HG03108 (cell line): Measurements from ENCODE around the gene UBE2L5.
"Not testable (repeated sequence)": the region's sequence is repeated elsewhere in the genome, so short reads cannot be mapped to it uniquely, and the experiment has no call there.

Source experiments
- ATAC-seq: cut with Tn5 transposase; IDR thresholded peaks from one replicate; pipeline ENCODE4 v1.9.1; 2021; ENCODE audit warnings: moderate library complexity; ENCODE audit not compliant: unreplicated experiment

UBE2L5 gene

DNA sequence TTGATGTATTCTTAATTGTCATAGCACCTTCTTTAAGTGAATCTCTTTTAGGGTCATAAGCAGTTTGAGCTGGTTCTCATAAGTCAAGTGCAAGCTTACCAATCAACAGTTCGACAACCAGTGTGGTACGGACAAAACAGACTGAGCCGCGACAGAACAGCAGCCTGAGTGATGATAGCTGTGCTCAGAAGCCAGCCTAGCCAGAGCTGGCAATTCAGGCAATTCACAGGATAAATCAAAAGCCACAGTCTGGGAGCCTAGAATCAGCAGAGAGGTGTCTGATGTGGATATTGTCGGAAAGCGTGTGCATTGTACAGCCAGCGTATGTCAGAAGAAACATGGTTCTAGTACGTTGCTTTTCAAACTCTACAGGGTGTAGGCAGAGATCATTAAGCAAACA is 14.9 kb downstream of the UBE2L5 start:
- no peak for ATAC-seq

DNA sequence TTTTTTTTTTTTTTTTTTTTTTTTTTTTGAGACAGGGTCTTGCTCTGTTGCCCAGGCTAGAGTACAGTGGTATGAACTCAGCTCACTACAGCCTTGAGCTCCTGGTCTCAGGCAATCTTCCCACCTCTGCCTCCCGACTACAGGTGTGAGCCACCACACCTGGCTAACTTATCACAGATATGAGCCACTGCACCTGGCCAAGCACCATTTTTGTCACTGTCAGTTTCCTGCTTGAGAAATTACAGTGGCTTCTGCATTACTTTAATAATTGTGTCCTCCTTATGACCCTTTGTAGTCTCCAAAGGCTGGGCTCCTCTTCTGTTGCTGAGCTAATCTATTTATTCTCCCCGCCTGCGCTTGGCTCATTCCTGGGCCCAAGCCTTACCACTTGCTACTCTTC is 16.0 kb downstream of the UBE2L5 start:
- no peak for ATAC-seq

DNA sequence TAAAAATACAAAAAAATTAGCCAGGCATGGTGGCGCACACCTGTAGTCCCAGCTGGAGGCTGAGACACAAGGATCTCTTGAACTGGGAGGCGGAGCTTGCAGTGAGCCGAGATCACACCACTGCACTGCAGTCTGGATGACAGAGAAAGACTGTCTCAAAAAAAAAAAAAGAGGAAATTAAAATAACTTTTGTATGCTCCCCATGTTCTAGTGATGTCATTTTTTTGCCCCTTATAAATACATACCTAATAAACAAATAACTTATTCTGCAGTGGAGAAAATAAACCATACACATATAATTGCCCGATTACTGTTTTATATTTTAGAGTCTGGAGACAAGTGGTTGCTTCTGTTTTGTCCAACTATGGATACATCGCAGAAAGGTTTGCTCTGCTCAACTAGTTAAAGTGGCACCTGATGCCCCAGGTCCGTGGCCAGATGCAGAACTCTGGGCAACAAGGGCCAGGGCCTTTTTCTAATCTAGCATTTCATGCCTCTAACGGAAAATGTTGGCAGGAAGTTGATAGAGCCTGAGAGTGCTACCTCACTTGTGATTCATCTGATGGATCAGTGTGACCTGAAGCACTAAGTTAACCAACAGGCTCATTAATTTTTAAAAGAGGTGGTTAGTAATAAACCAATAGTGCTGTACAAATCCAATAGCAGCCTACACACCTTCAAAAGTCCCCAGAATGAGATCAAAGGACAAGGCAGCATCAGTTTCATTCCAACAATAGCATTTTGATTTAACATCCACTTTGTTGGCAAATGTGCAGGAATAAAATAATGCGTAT is 18.8 kb downstream of the UBE2L5 start:
- no peak for ATAC-seq

DNA sequence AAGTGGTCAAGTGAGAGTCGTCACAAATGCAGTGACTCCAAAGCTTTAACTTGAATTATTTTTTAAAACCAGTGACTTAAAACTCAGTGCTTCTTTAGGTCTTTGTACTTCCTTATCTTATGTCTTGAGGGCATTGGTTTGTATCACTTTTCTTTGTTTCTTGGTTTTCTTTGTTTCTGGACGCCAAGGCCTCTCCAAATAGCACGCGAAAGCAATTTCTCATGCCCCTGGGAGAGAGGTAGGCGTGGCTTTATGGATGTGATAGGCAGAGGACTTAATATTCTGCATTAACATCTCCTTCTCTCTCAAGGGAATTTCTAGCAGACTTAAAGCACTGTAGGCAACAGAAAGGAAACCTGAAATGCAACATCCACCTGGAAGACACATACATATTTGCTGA is 20.6 kb downstream of the UBE2L5 start:
- no peak for ATAC-seq

DNA sequence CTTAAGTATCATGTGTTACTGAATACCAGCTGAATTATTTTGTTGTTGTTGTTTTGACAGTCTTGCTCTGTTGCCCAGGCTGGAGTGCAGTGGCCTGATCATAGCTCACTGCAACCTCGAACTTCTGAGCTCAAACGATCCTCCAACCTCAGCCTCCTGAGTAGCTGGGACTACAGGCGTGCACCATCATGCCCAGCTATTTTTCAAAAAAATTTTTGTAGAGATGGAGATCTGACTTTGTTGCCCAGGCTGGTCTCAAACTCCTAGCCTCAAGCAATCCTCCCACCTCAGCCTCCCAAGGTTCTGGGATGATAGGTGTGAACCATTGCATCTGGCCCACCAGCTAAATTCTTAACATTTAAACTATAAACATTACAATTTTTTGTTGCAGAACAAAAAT is 21.2 kb downstream of the UBE2L5 start:
- ATAC-seq: not testable (repeated sequence)

DNA sequence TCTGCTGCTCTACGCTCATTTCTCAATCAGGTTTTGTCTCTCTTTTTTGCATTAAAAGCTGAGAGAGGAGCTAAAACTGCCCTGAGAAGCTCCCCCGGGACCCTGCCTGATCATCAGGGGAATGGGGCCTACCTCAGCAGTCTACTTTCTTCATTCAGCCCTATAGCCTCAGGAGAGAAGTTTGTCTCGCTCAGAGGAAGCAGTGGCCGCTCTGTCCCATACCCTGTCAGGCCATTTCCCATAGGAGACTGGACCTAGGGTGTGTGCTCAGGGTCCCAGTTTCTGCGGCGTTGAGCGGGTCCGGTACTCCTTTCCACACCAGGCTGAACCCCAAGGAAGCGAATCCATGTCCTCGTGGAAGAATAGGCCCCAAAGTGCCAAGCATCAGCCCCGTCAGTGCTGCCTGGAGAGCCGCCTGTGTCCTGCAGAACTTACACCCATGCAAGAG is 21.7 kb downstream of the UBE2L5 start:
- ATAC-seq: peak; percentile 30

DNA sequence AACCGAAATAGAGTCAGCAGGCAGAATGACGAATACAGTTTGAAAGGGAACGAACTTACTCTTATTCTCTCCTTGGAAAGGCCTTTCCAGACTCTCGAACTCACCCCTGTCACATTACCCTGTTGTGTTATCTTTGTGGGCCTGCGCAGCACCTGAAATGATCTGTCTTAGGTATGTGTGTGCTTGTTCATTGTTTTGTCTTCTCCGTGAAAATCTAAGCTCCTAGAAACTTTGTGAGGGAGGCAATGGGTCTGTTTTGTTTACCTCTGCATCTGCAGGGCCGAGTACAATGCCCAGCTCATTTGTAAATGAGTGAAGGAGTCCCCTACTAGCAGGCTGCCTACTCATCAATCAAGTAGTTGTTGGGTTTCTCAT is 23.8 kb downstream of the UBE2L5 start:
- peak; percentile 6 for ATAC-seq

DNA sequence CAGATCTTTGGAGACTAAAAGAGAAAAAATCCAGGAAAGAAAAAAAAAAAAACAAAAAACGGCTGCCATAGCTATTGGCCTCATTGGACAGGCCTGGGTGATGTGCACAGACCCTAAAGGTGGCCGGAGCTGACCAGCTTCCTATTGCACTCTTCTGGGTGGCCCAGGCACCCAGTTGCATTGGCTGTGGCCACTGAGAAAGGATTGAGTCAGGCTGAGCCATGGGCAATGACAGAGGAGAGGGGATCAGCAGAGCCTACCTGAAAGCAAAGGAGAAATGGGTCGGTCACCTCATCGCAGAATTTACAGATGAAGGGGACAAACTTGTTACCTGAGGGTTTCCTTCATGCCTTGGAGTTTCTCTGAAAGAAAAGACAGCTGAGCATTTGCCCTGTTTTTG is 26.1 kb downstream of the UBE2L5 start:
- ATAC-seq: no peak

DNA sequence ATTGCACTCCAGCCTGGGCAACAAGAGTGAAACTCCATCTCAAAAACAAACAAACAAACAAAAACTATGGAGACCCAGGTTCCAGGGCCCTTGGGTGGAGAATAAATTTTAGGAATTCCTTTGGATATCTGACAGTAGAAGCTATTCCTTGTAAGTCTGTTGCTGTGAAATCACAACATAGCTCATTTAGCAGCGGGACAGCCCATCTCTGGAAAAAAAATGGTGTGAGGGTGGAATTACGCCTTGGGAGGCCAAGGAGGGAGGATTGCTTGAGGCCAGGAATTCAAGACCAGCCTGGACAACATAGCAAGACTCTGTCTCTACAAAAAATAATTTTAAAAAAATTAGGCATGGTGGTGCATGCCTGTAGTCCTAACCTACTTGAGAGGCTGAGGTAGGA is 27.8 kb downstream of the UBE2L5 start:
- no peak for ATAC-seq

DNA sequence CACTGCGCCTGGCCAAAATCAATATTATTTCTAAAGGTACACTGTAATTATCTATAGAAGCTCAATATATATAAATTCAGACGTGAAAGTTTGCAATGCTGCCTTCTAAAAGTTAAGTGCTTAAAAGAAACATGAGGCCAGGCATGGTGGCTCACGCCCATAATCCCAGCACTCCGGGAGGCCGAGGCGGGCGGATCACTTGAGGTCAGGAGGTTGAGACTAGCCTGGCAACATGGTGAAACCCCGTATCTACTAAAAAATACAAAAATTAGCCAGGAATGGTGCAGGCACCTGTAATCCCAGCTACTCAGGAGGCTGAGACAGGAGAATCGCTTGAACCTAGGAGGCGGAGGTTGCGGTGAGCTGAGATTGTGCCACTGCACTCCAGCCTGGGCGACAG is 29.2 kb downstream of the UBE2L5 start:
- ATAC-seq: not testable (repeated sequence)

DNA sequence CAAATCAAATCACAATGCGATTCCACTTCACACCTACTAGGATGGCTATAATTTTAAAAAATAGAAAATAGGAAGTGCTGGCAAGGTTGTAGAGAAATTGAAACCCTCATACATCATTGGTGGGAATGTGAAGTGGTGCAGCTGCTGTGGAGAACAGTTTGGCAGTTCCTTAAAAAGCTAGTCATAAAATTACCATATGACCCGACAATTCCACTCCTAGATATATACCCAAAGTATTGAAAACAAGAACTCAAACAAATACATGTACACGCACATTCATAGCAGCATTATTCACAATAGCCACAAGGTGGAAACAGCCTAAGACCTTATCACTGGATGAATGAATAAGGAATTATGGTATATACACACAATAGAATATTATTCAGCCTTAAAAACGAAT is 31.4 kb downstream of the UBE2L5 start:
- ATAC-seq: no peak

DNA sequence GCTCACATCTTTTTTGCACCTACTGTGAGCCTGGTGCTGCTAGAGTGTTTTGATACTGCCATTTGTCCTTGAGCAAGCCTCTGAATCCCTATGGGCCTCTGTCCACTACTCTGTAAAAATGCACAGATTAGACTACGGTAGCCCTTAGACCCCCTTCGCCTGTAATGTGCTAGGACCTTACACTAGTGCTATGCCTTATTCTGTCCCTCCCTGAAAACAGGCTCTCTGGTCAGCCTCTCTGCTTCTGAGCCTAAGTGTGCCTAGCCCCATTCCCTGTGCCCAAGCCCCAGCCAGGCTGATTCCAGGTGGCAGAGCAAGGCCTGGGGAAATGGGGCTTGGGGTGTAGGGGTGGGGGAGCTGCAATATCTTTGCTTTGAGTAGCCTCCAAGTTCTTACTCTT is 32.7 kb downstream of the UBE2L5 start:
- ATAC-seq: no peak

DNA sequence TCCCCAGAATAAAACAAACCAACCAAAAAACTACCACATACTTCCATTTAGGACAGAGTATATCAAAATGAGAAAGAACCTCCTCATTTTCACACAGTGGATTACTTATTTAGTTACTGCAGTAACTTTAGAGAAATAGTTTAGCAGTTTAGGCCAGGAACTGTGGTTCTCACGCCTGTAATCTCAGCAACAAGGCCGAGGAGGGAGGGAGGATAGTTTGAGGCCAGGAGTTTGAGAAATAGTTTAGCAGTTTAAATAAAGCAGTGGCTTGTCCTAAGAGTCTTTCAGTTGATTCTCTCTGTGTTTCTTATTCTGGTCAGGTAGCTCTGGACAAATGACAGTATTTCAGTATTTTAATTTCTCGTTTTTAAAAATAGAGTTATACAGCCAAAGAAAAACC is 34.0 kb downstream of the UBE2L5 start:
- ATAC-seq: no peak

DNA sequence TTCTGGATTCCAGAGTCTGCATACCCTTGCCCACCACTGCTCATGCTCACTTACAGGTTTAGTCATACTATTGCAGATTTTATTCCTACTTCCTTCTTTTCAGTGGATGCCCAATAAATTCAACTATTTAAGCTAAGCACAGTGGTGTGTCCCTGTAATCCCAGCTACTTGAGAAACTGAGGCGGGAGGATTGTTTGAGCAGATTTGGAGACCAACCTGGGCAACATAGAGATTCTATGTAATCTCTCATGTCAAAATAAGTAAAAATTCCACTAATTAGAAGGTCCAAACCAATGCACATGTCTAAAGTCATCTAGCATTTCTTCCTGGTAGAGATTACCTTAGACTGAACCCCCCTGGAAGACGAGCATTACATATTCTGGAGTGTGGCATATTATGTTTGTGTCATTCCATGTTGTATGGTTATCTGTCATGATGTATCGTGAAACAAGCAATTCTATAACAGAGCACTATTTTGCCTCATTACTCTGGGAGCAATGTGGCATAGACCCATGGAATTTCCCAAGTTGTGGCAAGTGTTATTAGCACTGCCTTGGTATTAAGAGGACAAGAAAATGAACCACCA is 35.1 kb downstream of the UBE2L5 start:
- no peak for ATAC-seq

DNA sequence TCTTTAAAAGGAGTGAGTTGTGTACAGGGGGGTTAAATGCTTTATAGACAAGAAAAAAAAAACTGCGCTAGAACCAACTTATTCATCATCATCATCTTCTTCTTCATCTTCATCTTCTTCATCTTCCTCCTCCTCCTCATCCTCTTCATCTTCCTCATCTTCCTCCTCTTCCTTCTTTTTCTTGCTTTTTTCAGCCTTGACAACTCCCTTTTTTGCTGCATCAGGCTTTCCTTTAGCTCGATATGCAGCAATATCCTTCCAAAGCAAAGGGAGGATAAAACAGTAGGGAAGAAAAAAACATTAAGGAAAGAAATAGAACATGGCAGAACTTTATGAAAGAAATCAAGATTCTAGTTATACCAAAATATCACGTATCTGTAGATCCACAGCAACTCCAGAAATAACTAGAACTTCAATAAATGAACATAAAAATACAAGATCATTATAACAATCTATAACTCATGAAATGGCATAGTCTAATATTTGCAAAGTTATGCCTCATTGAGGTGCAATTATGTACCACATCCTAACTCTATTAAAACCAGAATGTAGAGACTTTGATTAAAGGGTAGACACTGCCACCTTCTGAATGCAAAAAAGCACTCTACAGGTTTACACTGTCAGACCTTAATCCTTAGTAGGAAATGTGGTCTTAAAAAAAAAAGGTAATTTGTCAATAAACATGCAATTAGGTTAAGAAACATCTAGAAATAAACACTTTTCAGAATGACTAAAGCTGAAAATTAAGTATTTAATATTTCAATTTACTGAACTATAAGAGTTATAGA is 39.2 kb downstream of the UBE2L5 start:
- not testable (repeated sequence) for ATAC-seq

DNA sequence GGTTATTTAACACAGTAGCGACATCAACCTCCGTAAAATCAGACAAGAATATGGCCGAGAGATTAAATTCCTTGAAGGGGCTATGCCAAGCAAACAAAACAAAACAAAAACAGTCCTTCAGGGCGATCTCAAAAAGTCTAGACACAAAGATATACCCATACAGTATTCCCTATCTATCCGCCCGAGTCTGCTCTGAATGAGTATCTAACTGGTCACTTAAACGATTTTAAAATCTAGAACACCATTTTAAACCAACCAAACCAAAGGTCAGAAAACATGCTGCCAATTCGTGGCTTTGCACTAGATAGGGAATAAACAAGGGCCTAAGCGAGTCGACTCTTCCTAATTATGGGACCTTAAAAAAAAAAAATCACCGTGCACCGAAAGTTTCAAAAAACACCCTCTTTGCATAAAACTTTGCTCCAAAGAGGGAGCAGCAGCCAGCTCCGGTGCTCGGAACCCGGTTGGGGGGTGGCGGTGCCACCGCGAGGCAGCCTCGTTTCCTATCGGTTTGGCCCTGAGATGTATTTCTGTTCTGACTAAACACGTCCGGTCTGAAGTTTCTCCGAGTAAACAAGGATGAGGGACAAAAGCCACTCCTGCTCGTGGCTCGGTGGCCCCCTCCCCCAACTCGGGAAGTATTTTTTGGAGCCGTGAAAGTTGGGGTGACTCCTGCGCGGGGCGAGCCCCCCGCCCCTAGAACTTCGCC is 41.6 kb downstream of the UBE2L5 start:
- ATAC-seq: peak; percentile 34

DNA sequence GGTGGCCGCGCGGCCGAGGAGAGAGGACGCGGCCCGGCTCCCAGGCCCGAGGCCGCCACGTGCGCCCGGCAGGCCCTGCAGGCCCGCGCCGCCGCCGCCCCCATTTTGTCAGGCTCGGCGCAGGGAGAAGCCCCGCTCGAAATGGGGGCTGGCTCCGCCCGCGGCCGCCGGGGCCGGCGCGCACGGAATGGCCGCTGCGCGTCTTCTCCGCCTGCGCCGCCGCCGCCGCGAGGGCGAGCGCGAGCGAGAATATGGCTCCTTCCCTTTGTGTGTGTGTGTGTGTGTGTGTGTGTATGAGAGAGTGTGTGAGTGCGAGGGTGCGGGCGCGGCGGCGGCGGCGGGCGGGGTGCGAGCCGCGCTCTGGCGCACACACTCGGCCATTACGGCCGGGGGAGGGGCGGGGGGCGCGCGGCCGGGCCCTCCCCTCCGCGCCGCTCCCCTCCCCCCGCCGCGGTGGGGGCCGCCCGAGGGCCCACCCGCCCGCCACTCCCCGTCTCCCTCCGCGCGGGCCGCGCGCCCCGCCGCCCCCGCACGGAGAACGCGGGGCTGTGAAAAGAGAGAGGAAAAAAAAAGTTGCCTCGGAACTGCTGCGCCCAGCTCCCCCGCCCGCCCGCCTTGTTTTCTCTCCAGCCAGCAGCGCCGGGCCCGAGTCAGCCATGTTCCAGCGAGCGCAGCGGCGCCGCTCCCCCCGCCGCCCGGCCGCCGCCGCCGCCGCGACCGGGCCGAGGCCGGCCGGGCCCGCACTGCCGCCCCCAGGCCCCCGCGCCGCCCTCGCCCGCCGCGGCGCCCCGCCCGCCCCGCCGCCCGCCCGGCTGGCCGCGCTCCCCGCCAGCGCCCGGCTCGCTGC is 42.4 kb downstream of the UBE2L5 start:
- peak; percentile 26 for ATAC-seq

DNA sequence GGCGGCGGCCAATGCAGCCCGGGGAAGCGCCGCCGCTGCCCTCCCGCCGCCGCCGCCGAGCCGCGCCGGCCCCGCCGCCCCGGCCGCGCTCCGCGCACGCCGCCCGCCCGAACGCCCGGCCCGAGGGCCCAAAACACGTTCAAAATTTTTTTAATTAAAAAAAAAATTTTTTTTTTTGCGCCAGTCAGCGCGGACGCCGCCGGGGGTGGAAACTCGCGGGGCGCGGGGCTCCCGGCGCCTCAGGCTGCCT is 43.0 kb downstream of the UBE2L5 start:
- ATAC-seq: no peak

DNA sequence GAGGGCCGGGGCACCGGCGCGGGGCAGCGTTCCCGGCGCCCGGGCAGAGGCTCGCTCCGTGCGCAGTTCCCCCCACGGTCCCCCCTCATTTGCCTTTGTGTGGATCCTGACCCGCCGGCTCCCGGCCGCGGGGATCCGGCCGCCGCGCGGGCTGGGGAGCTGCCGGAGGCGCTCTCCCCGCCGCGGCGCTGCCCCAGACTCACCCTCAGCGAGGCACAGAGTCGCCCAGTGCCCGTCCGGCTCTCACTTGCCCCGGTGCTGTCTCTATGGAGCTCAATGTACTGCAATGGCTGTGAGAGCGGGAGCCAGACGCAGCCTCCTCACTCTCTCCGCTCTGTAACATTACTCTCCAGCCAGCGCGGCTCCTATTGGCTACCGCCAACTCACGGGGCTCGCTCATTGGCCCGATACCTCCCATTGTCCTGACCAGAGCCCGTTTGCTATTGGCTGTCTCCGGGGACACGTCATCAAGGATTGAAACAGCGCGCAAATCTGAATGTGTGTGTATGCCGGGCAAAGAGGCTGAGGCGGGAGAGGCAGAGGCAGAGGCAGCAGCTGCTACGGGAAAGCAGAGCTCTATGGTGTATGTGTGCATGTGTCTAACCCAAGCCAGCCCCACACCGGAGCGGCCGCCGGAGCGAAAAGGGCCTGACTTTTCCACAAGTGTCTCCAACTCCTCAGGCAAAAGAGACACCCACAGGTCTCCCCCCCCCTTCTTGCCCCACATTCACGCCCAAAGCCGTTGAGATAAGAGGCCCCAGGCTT is 43.5 kb downstream of the UBE2L5 start, which contains the start of gene HMGB1:
Gene HMGB1, minus strand, starts transcription at position 344 of the 765 bp plus-strand sequence. CDS start 2,256 bp downstream, outside the sequence.
- ATAC-seq: peak; percentile 84

DNA sequence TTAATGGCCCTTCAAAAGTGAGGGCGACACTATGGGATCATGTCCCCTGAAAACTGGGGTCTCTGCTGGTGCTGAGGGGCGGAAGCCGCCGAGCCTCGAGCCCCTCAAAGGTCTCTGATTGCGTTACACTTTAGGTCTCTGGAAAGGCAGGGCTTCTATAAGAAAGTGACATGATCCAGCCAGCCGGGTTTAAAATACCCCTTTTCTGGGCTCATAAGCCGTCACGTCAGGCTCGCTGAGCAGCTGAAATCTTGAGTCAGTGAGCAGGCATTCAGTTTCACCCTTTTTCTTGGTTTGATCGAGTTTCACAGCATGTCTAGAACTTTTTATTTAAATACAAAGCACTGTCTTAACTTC is 44.0 kb downstream of the UBE2L5 start:
- no peak for ATAC-seq
